ENCODE data around the gene C22orf42.
A peak's percentile ranks its signal among the peaks of the same experiment; 100 is the strongest.

The C22orf42 gene

GRCh38 chr22:32158712-32159533, at the start of gene C22orf42:
Gene C22orf42 (minus strand): TSS chr22:32159303. CDS start chr22:32159215, 88 bp downstream.
- no peaks in the 10 kb centered on the region for H3K27me3 ChIP-seq
- no peak for TF ChIP-seq Cebpa-rat (IDR thresholded peaks at IDR 0.05)
- no peak within 1 kb of the TSS for H3K27ac ChIP-seq
- no peak within 1 kb of the TSS for H3K4me3 ChIP-seq
- peaks cover 0 to 13% (median under 1%) of the 10 kb centered on the region in 10 experiments; a peak in 9 of 20 replicates for H3K4me1 ChIP-seq
- H3K9me3 ChIP-seq (replicated peaks in 1 of 11), result no peaks in the 10 kb centered on the region
- no peaks in the 10 kb centered on the region for H3K36me3 ChIP-seq
- no peaks in the 10 kb centered on the region for H4K20me1 ChIP-seq
- no peak within 1 kb of the TSS for H3K9ac ChIP-seq
- no peak within 1 kb of the TSS for H3K4me2 ChIP-seq

- H3K27ac ChIP-seq, result no peak overlapping the region
- no peak for TF ChIP-seq Cebpa-rat (IDR thresholded peaks at IDR 0.05)
- H3K9me3 ChIP-seq (replicated peaks in 1 of 11), result no peaks in the 10 kb centered on the region
- peaks cover 0 to 53% (median 11%) of the 10 kb centered on the region in 10 experiments; a peak in 14 of 20 replicates for H3K4me1 ChIP-seq
- H3K4me2 ChIP-seq, result peak overlapping the region in 2 of 11 experiments; percentile 5 to 64; a peak in 2 of 22 replicates
- no peaks in the 10 kb centered on the region for H4K20me1 ChIP-seq
- H3K4me3 ChIP-seq, result no peak overlapping the region
- H3K9ac ChIP-seq, result no peak overlapping the region
- H3K27me3 ChIP-seq, result peaks cover 0 to 6% (median under 1%) of the 10 kb centered on the region in 11 experiments; a peak in 10 of 22 replicates
- H3K36me3 ChIP-seq, result no peaks in the 10 kb centered on the region
Measured at GRCh38 chr22:32208681-32209080, 49.6 kb upstream of the C22orf42 start.

GRCh38 chr22:32207971-32208480, 48.9 kb upstream of the C22orf42 start:
- no peak overlapping the region for H3K27ac ChIP-seq
- H3K27me3 ChIP-seq, result peaks cover 6 to 12% (median 7%) of the 10 kb centered on the region in 11 experiments
- no peak for TF ChIP-seq Cebpa-rat (IDR thresholded peaks at IDR 0.05)
- peak overlapping the region in 1 of 11 experiments; percentile 64; a peak in 2 of 22 replicates for H3K4me2 ChIP-seq
- peaks cover 3 to 55% (median 13%) of the 10 kb centered on the region in 10 experiments; a peak in 17 of 20 replicates for H3K4me1 ChIP-seq
- no peaks in the 10 kb centered on the region for H4K20me1 ChIP-seq
- no peaks in the 10 kb centered on the region for H3K9me3 ChIP-seq (replicated peaks in 1 of 11)
- no peaks in the 10 kb centered on the region for H3K36me3 ChIP-seq
- H3K4me3 ChIP-seq, result no peak overlapping the region
- 0 out of 22 replicates have a peak overlapping the region, but pooled peaks of 1 of the 11 experiments have one; percentile 9 for H3K9ac ChIP-seq

GRCh38 chr22:32206774-32207758, 48.0 kb upstream of the C22orf42 start:
- Histone ChIP-seq H3K27me3 (peaks cover 11 to 22% (median 16%) of the 10 kb centered on the region in 11 experiments), H3K4me1 (peaks cover 5 to 64% (median 13%) of the 10 kb centered on the region in 10 experiments; a peak in 17 of 20 replicates), H3K9me3 (replicated peaks in 1 of 11) (no peaks in the 10 kb centered on the region), H3K27ac (no peak overlapping the region), H3K4me2 (peak overlapping the region in 2 of 11 experiments; percentile 19 to 64; a peak in 4 of 22 replicates), H3K36me3 (no peaks in the 10 kb centered on the region), H3K4me3 (no peak overlapping the region), H3K9ac (no peak overlapping the region), H4K20me1 (no peaks in the 10 kb centered on the region)
- TF ChIP-seq Cebpa-rat (IDR thresholded peaks at IDR 0.05), result no peak

GRCh38 chr22:32205974-32206773, 47.1 kb upstream of the C22orf42 start:
- peak overlapping the region in 2 of 11 experiments; percentile 19 to 64; a peak in 4 of 22 replicates for H3K4me2 ChIP-seq
- H3K4me3 ChIP-seq, result no peak overlapping the region
- H3K27ac ChIP-seq, result no peak overlapping the region
- H3K9me3 ChIP-seq (replicated peaks in 1 of 11), result no peaks in the 10 kb centered on the region
- H3K4me1 ChIP-seq, result peaks cover 0 to 59% (median 9%) of the 10 kb centered on the region in 10 experiments; a peak in 11 of 20 replicates
- no peak overlapping the region for H3K9ac ChIP-seq
- TF ChIP-seq Cebpa-rat (IDR thresholded peaks at IDR 0.05), result no peak
- H3K36me3 ChIP-seq, result no peaks in the 10 kb centered on the region
- H4K20me1 ChIP-seq, result no peaks in the 10 kb centered on the region
- H3K27me3 ChIP-seq, result peaks cover 11 to 25% (median 17%) of the 10 kb centered on the region in 11 experiments

GRCh38 chr22:32204856-32205722, 46.0 kb upstream of the C22orf42 start, which contains the start of gene RFPL2:
Gene RFPL2 (minus strand): TSS chr22:32205073. CDS start chr22:32202451, 2,622 bp downstream.
- Histone ChIP-seq H3K9me3 (replicated peaks in 1 of 11) (no peaks in the 10 kb centered on the region), H3K36me3 (no peaks in the 10 kb centered on the region), H3K27ac (no peak within 1 kb of the TSS), H3K27me3 (peaks cover 11 to 25% (median 17%) of the 10 kb centered on the region in 11 experiments), H3K4me3 (no peak within 1 kb of the TSS), H3K4me2 (no peak within 1 kb of the TSS), H4K20me1 (no peaks in the 10 kb centered on the region), H3K4me1 (peaks cover 0 to 51% (median 9%) of the 10 kb centered on the region in 10 experiments; a peak in 11 of 20 replicates), H3K9ac (no peak within 1 kb of the TSS)
- TF ChIP-seq Cebpa-rat (IDR thresholded peaks at IDR 0.05), result no peak

- no peaks in the 10 kb centered on the region for H3K9me3 ChIP-seq (replicated peaks in 1 of 11)
- TF ChIP-seq Cebpa-rat (IDR thresholded peaks at IDR 0.05), result no peak
- H3K4me1 ChIP-seq, result peaks cover 0 to 45% (median 9%) of the 10 kb centered on the region in 10 experiments; a peak in 11 of 20 replicates
- no peak overlapping the region for H3K4me2 ChIP-seq
- H3K27me3 ChIP-seq, result peaks cover 11 to 25% (median 17%) of the 10 kb centered on the region in 11 experiments
- no peak overlapping the region for H3K27ac ChIP-seq
- H3K36me3 ChIP-seq, result no peaks in the 10 kb centered on the region
- no peaks in the 10 kb centered on the region for H4K20me1 ChIP-seq
- H3K4me3 ChIP-seq, result no peak overlapping the region
- H3K9ac ChIP-seq, result no peak overlapping the region
Measured at GRCh38 chr22:32204040-32204855, 45.1 kb upstream of the C22orf42 start.
